A549 (cell line): ENCODE data around the gene KCNA5. TPM values are rescaled to one million over a fixed set of nuclear protein-coding genes. Genes with fewer than 3 reads are reported as not detected.

Source experiments
- ATAC-seq, 2 experiments: fragments of 200-7000 bp in 1 of 2; fragments of >200 bp in 1 of 2; cut with Nextera tagmentation in 1 of 2; cut with Tn5 transposase in 1 of 2; 3 replicates each; pipeline versions ENCODE4 v1.8.0 to v1.9.1; 2018 to 2020; ENCODE audit warnings: mild to moderate bottlenecking in 1 of 2, moderate library complexity in 1 of 2
- CTCF ChIA-PET: fragments of 300-600 bp; sonication (Branson Sonifier 250); formaldehyde crosslinking; extraction: SDS; loops from one replicate; lab custom pipeline; 2021; ENCODE audit warnings: antibody characterized with exemption, inconsistent platforms; lab: Yijun Ruan, JAX
- POLR2A ChIA-PET: fragments of 350-600 bp; formaldehyde crosslinking; extraction: SDS; loops from one replicate; lab custom pipeline; 2021; ENCODE audit warnings: antibody characterized with exemption, inconsistent platforms; lab: Yijun Ruan, JAX
- DNase-seq, 2 experiments: peaks; one replicate each; pipeline versions ENCODE4 v3.0.0 to v3.0.0-alpha.2; 2011 to 2016; ENCODE audit warnings: low read depth in 1 of 2, low spot score in 1 of 2
- FAIRE-seq: peaks from 2 replicates; lab custom pipeline; 2011; peaks lifted over from hg19 to GRCh38; lab: Jason Lieb, UNC
- H3K27ac ChIP-seq, 2 experiments: fragments of >200 bp; sonication (Bioruptor Twin); formaldehyde crosslinking; 3 replicates each; pipeline ENCODE4 v1.5.1; 2016 to 2017
- H3K4me1 ChIP-seq: fragments of >200 bp; sonication (Bioruptor Twin); formaldehyde crosslinking; 3 replicates; pipeline ENCODE4 v1.6.1; 2016
- H3K4me2 ChIP-seq: fragments of >200 bp; sonication (Bioruptor Twin); formaldehyde crosslinking; 3 replicates; pipeline ENCODE4 v1.6.1; 2016
- H3K4me3 ChIP-seq: fragments of >200 bp; sonication (Bioruptor Twin); formaldehyde crosslinking; 3 replicates; pipeline ENCODE4 v1.5.1; 2016
- H3K9me3 ChIP-seq: fragments of >200 bp; sonication (Bioruptor Twin); formaldehyde crosslinking; 3 replicates; pipeline ENCODE4 v1.6.1; 2016
- BHLHE40 ChIP-seq: IDR thresholded peaks from 2 replicates; pipeline ENCODE4 v1.6.1; 2012; ENCODE audit warnings: low read depth, low read length, inconsistent platforms
- CBX2 ChIP-seq: fragments of 200-600 bp; sonication (generic); IDR thresholded peaks from 2 replicates; pipeline ENCODE4 v1.6.1; 2016; ENCODE audit warnings: low read depth, mild to moderate bottlenecking, borderline replicate concordance
- CBX8 ChIP-seq: fragments of 200-600 bp; sonication (generic); IDR thresholded peaks from 2 replicates; pipeline ENCODE4 v1.6.1; 2016
- CEBPB ChIP-seq, 2 experiments: fragments of >200 bp in 1 of 2; sonication (Bioruptor Twin) in 1 of 2; formaldehyde crosslinking in 1 of 2; IDR thresholded peaks; 2 replicates each; pipeline ENCODE4 v1.6.1; 2012 to 2016
- CHD2 ChIP-seq: fragments of 150-350 bp; IDR thresholded peaks from 2 replicates; pipeline ENCODE4 v1.6.1; 2014; ENCODE audit warnings: low read length; ENCODE audit not compliant: partially characterized antibody
- EHMT2 ChIP-seq: fragments of 200-600 bp; sonication (generic); IDR thresholded peaks from 2 replicates; pipeline ENCODE4 v1.6.1; 2016; ENCODE audit warnings: antibody characterized with exemption, low read depth, mild to moderate bottlenecking, moderate library complexity
- EP300 ChIP-seq, 2 experiments: fragments of >200 bp; sonication (Bioruptor Twin); formaldehyde crosslinking; IDR thresholded peaks; 2 replicates in 1 of 2; 3 replicates in 1 of 2; pipeline ENCODE4 v1.6.1; 2016 to 2017
- FOSL2 ChIP-seq, 2 experiments: fragments of 450-650 bp in 1 of 2; fragments of >200 bp in 1 of 2; sonication (Bioruptor Twin) in 1 of 2; formaldehyde crosslinking; IDR thresholded peaks; 2 replicates each; pipeline versions ENCODE4 v1.5.0 to v1.6.1; 2016 to 2020; ENCODE audit warnings: mild to moderate bottlenecking in 1 of 2, moderate library complexity in 1 of 2
- FOXS1 ChIP-seq: fragments of 250-450 bp; sonication (Bioruptor Pico); IDR thresholded peaks from 2 replicates; pipeline ENCODE4 v1.5.0; 2020; ENCODE audit warnings: mild to moderate bottlenecking, moderate library complexity
- HDAC2 ChIP-seq: fragments of 200-600 bp; sonication (generic); IDR thresholded peaks from 2 replicates; pipeline ENCODE4 v1.6.1; 2016
- HEYL ChIP-seq: fragments of 250-450 bp; sonication (Bioruptor Pico); IDR thresholded peaks from 2 replicates; pipeline ENCODE4 v1.8.0; 2021; ENCODE audit warnings: mild to moderate bottlenecking, moderate library complexity
- HOXB5 ChIP-seq: fragments of 250-450 bp; sonication (Bioruptor Pico); IDR thresholded peaks from 2 replicates; pipeline ENCODE4 v1.5.0; 2020; ENCODE audit warnings: mild to moderate bottlenecking, moderate library complexity
- JUN ChIP-seq, 2 experiments: fragments of >200 bp; sonication (Bioruptor Twin); formaldehyde crosslinking; IDR thresholded peaks; 2 replicates in 1 of 2; 3 replicates in 1 of 2; pipeline ENCODE4 v1.6.1; 2016 to 2017
- KDM1A ChIP-seq: fragments of 200-600 bp; sonication (generic); IDR thresholded peaks from 2 replicates; pipeline ENCODE4 v1.6.1; 2016; ENCODE audit warnings: low read depth, mild to moderate bottlenecking
- MAZ ChIP-seq: fragments of 150-350 bp; IDR thresholded peaks from 2 replicates; pipeline ENCODE4 v1.6.1; 2014; ENCODE audit warnings: antibody characterized with exemption, low read depth, low read length, borderline replicate concordance
- POLR2A ChIP-seq: IDR thresholded peaks from 2 replicates; pipeline ENCODE4 v1.6.1; 2012; ENCODE audit warnings: mild to moderate bottlenecking, low read length
- RARB ChIP-seq: fragments of 250-450 bp; sonication (Bioruptor Pico); IDR thresholded peaks from 2 replicates; pipeline ENCODE4 v1.8.0; 2021; ENCODE audit warnings: mild to moderate bottlenecking, moderate library complexity
- RFX5 ChIP-seq: fragments of 450-650 bp; IDR thresholded peaks from 2 replicates; pipeline ENCODE4 v1.7.1; 2014; ENCODE audit warnings: antibody characterized with exemption, mild to moderate bottlenecking, moderate library complexity
- SMC3 ChIP-seq: fragments of >200 bp; sonication (Bioruptor Twin); formaldehyde crosslinking; IDR thresholded peaks from 3 replicates; pipeline ENCODE4 v1.6.1; 2018; ENCODE audit warnings: inconsistent platforms
- SREBF2 ChIP-seq: fragments of 450-650 bp; IDR thresholded peaks from 2 replicates; pipeline ENCODE4 v1.6.1; 2014; ENCODE audit warnings: mild to moderate bottlenecking, moderate library complexity
- TP53 ChIP-seq: fragments of 250-450 bp; sonication (Bioruptor Pico); IDR thresholded peaks from 2 replicates; pipeline ENCODE4 v1.5.0; 2021; ENCODE audit warnings: mild to moderate bottlenecking, moderate library complexity
- ZFP36 ChIP-seq: fragments of 450-650 bp; IDR thresholded peaks from 2 replicates; pipeline ENCODE4 v1.6.1; 2014; ENCODE audit warnings: borderline replicate concordance; ENCODE audit not compliant: partially characterized antibody
- WGBS: methylation state at CpG from one replicate; pipeline ENCODE4 v1.1.6; 2017; ENCODE audit errors: missing lambda C conversion rate; 5-methylcytosine and 5-hydroxymethylcytosine counted together
- polyA plus RNA-seq, 4 experiments: library from polyadenylated mRNA; depleted of rRNA in 3 of 4; stranded (reverse); fragments of >200 nt; fragmentation: RNase III in 1 of 4; extraction: RNeasy Plus Mini Kit Qiagen cat#74134 plus additional on column Dnase treatment in 1 of 4; gene quantifications; 2 replicates in 3 of 4; 3 replicates in 1 of 4; pipeline ENCODE4 v1.2.3, GENCODE V29; 2011 to 2017
- TF ChIP-seq, protein P1 (sequence below): IDR thresholded peaks from 2 replicates; pipeline ENCODE4 v1.6.1; 2012; ENCODE audit warnings: low read depth, borderline replicate concordance
- TF ChIP-seq, protein P2 (sequence below): fragments of 250-450 bp; sonication (Bioruptor Pico); IDR thresholded peaks from 2 replicates; pipeline ENCODE4 v1.5.0; 2020; ENCODE audit warnings: low read depth, mild to moderate bottlenecking, moderate library complexity
- TF ChIP-seq, protein P3 (sequence below): fragments of >200 bp; sonication (Bioruptor Twin); formaldehyde crosslinking; IDR thresholded peaks from 2 replicates; pipeline ENCODE4 v1.6.1; 2016
- TF ChIP-seq, protein P4 (sequence below): fragments of 200-600 bp; sonication (generic); IDR thresholded peaks from 2 replicates; pipeline ENCODE4 v1.6.1; 2016; ENCODE audit warnings: antibody characterized with exemption, mild to moderate bottlenecking, moderate library complexity
- TF ChIP-seq, protein P5 (sequence below): fragments of 450-650 bp; IDR thresholded peaks from 2 replicates; pipeline ENCODE4 v1.6.1; 2014; ENCODE audit warnings: antibody characterized with exemption

The KCNA5 gene
- polyA plus RNA-seq, 2 of the 4 experiments (the other 2 are of a cell fraction), result not detected

DNA sequence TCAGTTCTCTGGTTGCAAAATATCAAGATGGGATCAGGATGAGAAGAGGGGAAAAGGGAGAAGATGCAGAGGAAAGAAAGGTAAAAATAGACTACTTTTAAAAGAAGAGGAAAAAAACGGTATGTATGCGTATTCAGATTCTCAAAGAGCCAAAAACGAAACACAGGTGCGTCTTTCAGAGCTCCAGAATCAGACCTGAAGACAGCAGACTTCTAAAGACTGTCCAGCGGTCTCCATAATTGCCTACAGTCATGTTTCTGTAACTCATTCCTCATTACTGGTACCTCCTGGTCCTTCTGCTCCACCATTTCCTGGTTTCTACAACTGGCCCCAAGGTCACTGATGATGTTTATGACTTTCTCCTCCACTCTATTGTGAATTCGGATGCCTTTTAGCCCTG, 12.4 kb upstream of the KCNA5 start:
- Histone ChIP-seq H3K4me3 (no peak overlapping the region), H3K4me1 (no peaks in the 10 kb centered on the region), H3K9me3 (no peaks in the 10 kb centered on the region), H3K4me2 (no peak overlapping the region), H3K27ac (no peak overlapping the region)
- ATAC-seq (no peak), FAIRE-seq (no peak), DNase-seq (no peak)
- ChIA-PET POLR2A (no interaction called here), CTCF (interaction anchor here (0.9 to 1.4 kb wide), 4 partner anchors 8 to 47 kb away, joined by 3 to 8 read pairs (median 4); no protein-coding TSS in a partner anchor)
- WGBS, result 23% methylated on average over 6 of the region's 6 CpGs
- TF ChIP-seq, protein P1, sequence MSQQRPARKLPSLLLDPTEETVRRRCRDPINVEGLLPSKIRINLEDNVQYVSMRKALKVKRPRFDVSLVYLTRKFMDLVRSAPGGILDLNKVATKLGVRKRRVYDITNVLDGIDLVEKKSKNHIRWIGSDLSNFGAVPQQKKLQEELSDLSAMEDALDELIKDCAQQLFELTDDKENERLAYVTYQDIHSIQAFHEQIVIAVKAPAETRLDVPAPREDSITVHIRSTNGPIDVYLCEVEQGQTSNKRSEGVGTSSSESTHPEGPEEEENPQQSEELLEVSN, result no peak
- no peak for TF ChIP-seq CEBPB (IDR thresholded peaks at IDR 0.05)
- no peak for TF ChIP-seq RFX5
- TF ChIP-seq, protein P2, sequence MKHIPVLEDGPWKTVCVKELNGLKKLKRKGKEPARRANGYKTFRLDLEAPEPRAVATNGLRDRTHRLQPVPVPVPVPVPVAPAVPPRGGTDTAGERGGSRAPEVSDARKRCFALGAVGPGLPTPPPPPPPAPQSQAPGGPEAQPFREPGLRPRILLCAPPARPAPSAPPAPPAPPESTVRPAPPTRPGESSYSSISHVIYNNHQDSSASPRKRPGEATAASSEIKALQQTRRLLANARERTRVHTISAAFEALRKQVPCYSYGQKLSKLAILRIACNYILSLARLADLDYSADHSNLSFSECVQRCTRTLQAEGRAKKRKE (CRISPR knock-in tag), result no peak
- no peak for TF ChIP-seq ZFP36
- TF ChIP-seq, protein P3, sequence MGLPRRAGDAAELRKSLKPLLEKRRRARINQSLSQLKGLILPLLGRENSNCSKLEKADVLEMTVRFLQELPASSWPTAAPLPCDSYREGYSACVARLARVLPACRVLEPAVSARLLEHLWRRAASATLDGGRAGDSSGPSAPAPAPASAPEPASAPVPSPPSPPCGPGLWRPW, result no peak
- TF ChIP-seq KDM1A, result no peak
- no peak for TF ChIP-seq TP53
- no peak for TF ChIP-seq CBX8
- no peak for TF ChIP-seq FOXS1 (CRISPR knock-in tag)
- TF ChIP-seq JUN (IDR thresholded peaks at IDR 0.05), result no peak
- TF ChIP-seq, protein P4, sequence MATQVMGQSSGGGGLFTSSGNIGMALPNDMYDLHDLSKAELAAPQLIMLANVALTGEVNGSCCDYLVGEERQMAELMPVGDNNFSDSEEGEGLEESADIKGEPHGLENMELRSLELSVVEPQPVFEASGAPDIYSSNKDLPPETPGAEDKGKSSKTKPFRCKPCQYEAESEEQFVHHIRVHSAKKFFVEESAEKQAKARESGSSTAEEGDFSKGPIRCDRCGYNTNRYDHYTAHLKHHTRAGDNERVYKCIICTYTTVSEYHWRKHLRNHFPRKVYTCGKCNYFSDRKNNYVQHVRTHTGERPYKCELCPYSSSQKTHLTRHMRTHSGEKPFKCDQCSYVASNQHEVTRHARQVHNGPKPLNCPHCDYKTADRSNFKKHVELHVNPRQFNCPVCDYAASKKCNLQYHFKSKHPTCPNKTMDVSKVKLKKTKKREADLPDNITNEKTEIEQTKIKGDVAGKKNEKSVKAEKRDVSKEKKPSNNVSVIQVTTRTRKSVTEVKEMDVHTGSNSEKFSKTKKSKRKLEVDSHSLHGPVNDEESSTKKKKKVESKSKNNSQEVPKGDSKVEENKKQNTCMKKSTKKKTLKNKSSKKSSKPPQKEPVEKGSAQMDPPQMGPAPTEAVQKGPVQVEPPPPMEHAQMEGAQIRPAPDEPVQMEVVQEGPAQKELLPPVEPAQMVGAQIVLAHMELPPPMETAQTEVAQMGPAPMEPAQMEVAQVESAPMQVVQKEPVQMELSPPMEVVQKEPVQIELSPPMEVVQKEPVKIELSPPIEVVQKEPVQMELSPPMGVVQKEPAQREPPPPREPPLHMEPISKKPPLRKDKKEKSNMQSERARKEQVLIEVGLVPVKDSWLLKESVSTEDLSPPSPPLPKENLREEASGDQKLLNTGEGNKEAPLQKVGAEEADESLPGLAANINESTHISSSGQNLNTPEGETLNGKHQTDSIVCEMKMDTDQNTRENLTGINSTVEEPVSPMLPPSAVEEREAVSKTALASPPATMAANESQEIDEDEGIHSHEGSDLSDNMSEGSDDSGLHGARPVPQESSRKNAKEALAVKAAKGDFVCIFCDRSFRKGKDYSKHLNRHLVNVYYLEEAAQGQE, result no peak

DNA sequence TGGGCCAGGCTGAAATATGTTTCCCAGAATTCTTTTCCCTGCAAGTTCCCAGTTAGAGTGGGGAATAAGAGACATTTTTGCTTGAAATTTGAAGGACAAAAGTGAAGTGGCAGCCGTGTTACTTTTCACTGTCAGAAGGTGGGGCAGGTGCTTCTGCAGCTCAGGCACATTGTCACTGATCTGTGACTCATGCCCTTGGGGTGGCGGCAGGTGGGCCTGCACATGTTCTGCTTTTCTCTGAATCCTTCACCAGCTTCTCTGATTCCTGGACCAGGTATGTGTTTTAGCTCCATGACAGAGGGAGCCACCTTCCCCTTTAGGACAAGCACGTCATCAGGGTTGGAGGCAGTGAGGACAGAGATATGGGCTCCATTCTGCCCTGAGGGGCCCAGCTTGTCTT, 11.7 kb upstream of the KCNA5 start:
- DNase-seq, result no peak
- no peak overlapping the region for H3K27ac ChIP-seq
- POLR2A ChIA-PET, result no interaction called here
- no peak overlapping the region for H3K4me2 ChIP-seq
- no peak for ATAC-seq
- H3K9me3 ChIP-seq, result no peaks in the 10 kb centered on the region
- no peak overlapping the region for H3K4me3 ChIP-seq
- WGBS, result 0% methylated on average over 3 of the region's 3 CpGs
- CTCF ChIA-PET, result interaction anchor here (0.7 to 1.1 kb wide), 3 partner anchors 9 to 398 kb away, joined by 3 to 6 read pairs (median 4); no protein-coding TSS in a partner anchor
- FAIRE-seq, result no peak
- no peaks in the 10 kb centered on the region for H3K4me1 ChIP-seq
- no peak for TF ChIP-seq HOXB5 (CRISPR knock-in tag)
- no peak for TF ChIP-seq SMC3
- no peak for TF ChIP-seq FOSL2 (IDR thresholded peaks at IDR 0.05)
- no peak for TF ChIP-seq FOSL2 (CRISPR knock-in tag; IDR thresholded peaks at IDR 0.05)
- no peak for TF ChIP-seq CBX2
- TF ChIP-seq SREBF2, result no peak
- no peak for TF ChIP-seq CHD2
- TF ChIP-seq CEBPB (IDR thresholded peaks at IDR 0.05), result no peak
- no peak for TF ChIP-seq RFX5
- TF ChIP-seq, protein P5, sequence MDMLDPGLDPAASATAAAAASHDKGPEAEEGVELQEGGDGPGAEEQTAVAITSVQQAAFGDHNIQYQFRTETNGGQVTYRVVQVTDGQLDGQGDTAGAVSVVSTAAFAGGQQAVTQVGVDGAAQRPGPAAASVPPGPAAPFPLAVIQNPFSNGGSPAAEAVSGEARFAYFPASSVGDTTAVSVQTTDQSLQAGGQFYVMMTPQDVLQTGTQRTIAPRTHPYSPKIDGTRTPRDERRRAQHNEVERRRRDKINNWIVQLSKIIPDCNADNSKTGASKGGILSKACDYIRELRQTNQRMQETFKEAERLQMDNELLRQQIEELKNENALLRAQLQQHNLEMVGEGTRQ, result no peak
- TF ChIP-seq EHMT2, result no peak
- no peak for TF ChIP-seq HEYL
- no peak for TF ChIP-seq RARB (CRISPR knock-in tag)
- no peak for TF ChIP-seq MAZ
- TF ChIP-seq HDAC2, result no peak
- TF ChIP-seq EP300 (IDR thresholded peaks at IDR 0.05), result no peak
- no peak for TF ChIP-seq POLR2A
- no peak for TF ChIP-seq BHLHE40
